ENCODE results near the gene BSDC1. TPM values are rescaled to one million over a fixed set of nuclear protein-coding genes. Genes with fewer than 3 reads are reported as not detected.

Gene BSDC1
- total and polyA plus RNA-seq, 2 of the 13 experiments (the other 11 are each of a cell fraction or from before 2014, with no cell fraction given): 40.3 to 64.2 TPM

DNA sequence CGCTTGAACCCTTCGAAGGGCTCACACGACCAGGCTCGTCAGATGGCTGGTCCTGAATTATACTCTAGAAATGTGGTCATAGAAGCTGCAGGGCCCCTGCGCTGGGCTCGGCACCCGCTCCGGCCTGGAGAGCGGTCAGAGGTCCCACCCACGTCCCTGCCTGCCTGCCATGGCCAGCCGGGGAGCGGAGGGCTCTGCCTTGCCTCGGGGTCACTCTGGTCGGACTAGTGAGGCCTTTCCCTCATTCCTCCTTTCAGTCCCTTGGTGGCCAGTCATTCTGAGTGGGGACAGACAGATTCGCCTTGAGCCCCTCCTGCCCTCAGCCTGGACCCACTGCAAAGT, 57.7 kb downstream of the BSDC1 start:
- 56% methylated on average over 1 of the region's 15 CpGs for WGBS (ENCODE audit: low lambda C conversion rate)
- ChIA-PET POLR2A (interaction anchor here (0.6 to 5.8 kb wide), 34 partner anchors 9 to 263 kb away, joined by 3 to 222 read pairs (median 4); partner anchors contain the start of genes BSDC1, CCDC28B, FAM167B and HDAC1), CTCF (ENCODE audit: low intra/inter-chr PET ratio, low total read pairs) (no interaction called here)
- no TSS peak for BruUV-seq (replicated peaks)
- Histone ChIP-seq H3K36me3 (replicated peaks in 1 of 2; ENCODE audit: control insufficient read depth in 1 of 2, insufficient read depth in 2 of 2, low read length in 2 of 2) (peaks cover 12 to 29% of the 10 kb centered on the region in 2 experiments), H3K4me1 (ENCODE audit: insufficient read depth, low read length) (peaks cover 59% of the 10 kb centered on the region), H3K9me3 (ENCODE audit: low read length) (no peaks in the 10 kb centered on the region), H3K4me3 (replicated peaks in 1 of 3; ENCODE audit: insufficient read depth in 1 of 3, low read depth in 2 of 3, low read length in 3 of 3) (peak overlapping the region; percentile 29 to 95 (median 84); a peak in 5 of 6 replicates), H3K79me2 (ENCODE audit: insufficient read depth, low read length) (peaks cover 14% of the 10 kb centered on the region), H3K27ac (ENCODE audit: extremely low read length, insufficient read depth, low read length) (no peak overlapping the region), H2AFZ (ENCODE audit: low read length) (no peak overlapping the region), H3K27me3 (ENCODE audit: control insufficient read depth in 1 of 2, insufficient read depth in 2 of 2, low read length in 2 of 2) (peaks cover 0 to 4% of the 10 kb centered on the region in 2 experiments; a peak in 2 of 5 replicates), H3K4me2 (ENCODE audit: low read depth, low read length) (peak overlapping the region; percentile 93), H3K9ac (ENCODE audit: insufficient read depth, low read depth, low read length) (no peak overlapping the region; the same call in 1 of the 2 replicates), H4K20me1 (ENCODE audit: insufficient read depth, low read length) (peaks cover 14% of the 10 kb centered on the region)
- no peak for DNase-seq (ENCODE audit: low spot score)
- no peak for FAIRE-seq
- in situ Hi-C loops (cut with HindIII; ENCODE audit: extremely low pct_ligation_motif_present, low pct_unique_long_range_greater_than_20kb): no loop called here
- intact Hi-C loops (cut with micrococcal nuclease; ENCODE audit: unreplicated experiment): loop anchor here (2.0 to 10.0 kb wide), 2 partner anchors 14 to 58 kb away; partner anchors contain the start of gene BSDC1
- ATAC-seq: peak; percentile 48
- TF ChIP-seq, protein P1, sequence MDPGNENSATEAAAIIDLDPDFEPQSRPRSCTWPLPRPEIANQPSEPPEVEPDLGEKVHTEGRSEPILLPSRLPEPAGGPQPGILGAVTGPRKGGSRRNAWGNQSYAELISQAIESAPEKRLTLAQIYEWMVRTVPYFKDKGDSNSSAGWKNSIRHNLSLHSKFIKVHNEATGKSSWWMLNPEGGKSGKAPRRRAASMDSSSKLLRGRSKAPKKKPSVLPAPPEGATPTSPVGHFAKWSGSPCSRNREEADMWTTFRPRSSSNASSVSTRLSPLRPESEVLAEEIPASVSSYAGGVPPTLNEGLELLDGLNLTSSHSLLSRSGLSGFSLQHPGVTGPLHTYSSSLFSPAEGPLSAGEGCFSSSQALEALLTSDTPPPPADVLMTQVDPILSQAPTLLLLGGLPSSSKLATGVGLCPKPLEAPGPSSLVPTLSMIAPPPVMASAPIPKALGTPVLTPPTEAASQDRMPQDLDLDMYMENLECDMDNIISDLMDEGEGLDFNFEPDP (CRISPR knock-in tag; conservative IDR thresholded peaks at IDR 0.05): no peak
- TF ChIP-seq ZFP41 (CRISPR knock-in tag; IDR thresholded peaks at IDR 0.05; ENCODE audit: borderline replicate concordance) (no peak), ZFAT (CRISPR knock-in tag; conservative IDR thresholded peaks at IDR 0.05) (no peak), SP4 (CRISPR knock-in tag; IDR thresholded peaks at IDR 0.05) (no peak), ZNF7 (CRISPR knock-in tag; IDR thresholded peaks at IDR 0.05) (no peak), GTF3A (CRISPR knock-in tag; conservative IDR thresholded peaks at IDR 0.05) (no peak), ZNF549 (CRISPR knock-in tag; IDR thresholded peaks at IDR 0.05) (no peak), MXD4 (CRISPR knock-in tag; IDR thresholded peaks at IDR 0.05) (no peak), SMAD1 (CRISPR knock-in tag; IDR thresholded peaks at IDR 0.05; ENCODE audit: borderline replicate concordance, low read depth) (no peak), SNAI1 (CRISPR knock-in tag; IDR thresholded peaks at IDR 0.05; ENCODE audit: borderline replicate concordance) (no peak)
- TF ChIP-seq, protein P2, sequence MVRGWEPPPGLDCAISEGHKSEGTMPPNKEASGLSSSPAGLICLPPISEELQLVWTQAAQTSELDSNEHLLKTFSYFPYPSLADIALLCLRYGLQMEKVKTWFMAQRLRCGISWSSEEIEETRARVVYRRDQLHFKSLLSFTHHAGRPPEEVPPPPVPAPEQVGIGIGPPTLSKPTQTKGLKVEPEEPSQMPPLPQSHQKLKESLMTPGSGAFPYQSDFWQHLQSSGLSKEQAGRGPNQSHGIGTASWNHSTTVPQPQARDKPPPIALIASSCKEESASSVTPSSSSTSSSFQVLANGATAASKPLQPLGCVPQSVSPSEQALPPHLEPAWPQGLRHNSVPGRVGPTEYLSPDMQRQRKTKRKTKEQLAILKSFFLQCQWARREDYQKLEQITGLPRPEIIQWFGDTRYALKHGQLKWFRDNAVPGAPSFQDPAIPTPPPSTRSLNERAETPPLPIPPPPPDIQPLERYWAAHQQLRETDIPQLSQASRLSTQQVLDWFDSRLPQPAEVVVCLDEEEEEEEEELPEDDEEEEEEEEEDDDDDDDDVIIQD (CRISPR knock-in tag; IDR thresholded peaks at IDR 0.05; ENCODE audit: low read depth): no peak
- TF ChIP-seq, protein P3, sequence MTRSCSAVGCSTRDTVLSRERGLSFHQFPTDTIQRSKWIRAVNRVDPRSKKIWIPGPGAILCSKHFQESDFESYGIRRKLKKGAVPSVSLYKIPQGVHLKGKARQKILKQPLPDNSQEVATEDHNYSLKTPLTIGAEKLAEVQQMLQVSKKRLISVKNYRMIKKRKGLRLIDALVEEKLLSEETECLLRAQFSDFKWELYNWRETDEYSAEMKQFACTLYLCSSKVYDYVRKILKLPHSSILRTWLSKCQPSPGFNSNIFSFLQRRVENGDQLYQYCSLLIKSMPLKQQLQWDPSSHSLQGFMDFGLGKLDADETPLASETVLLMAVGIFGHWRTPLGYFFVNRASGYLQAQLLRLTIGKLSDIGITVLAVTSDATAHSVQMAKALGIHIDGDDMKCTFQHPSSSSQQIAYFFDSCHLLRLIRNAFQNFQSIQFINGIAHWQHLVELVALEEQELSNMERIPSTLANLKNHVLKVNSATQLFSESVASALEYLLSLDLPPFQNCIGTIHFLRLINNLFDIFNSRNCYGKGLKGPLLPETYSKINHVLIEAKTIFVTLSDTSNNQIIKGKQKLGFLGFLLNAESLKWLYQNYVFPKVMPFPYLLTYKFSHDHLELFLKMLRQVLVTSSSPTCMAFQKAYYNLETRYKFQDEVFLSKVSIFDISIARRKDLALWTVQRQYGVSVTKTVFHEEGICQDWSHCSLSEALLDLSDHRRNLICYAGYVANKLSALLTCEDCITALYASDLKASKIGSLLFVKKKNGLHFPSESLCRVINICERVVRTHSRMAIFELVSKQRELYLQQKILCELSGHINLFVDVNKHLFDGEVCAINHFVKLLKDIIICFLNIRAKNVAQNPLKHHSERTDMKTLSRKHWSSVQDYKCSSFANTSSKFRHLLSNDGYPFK (CRISPR knock-in tag; IDR thresholded peaks at IDR 0.05; ENCODE audit: borderline replicate concordance): no peak
- TF ChIP-seq, protein P4, sequence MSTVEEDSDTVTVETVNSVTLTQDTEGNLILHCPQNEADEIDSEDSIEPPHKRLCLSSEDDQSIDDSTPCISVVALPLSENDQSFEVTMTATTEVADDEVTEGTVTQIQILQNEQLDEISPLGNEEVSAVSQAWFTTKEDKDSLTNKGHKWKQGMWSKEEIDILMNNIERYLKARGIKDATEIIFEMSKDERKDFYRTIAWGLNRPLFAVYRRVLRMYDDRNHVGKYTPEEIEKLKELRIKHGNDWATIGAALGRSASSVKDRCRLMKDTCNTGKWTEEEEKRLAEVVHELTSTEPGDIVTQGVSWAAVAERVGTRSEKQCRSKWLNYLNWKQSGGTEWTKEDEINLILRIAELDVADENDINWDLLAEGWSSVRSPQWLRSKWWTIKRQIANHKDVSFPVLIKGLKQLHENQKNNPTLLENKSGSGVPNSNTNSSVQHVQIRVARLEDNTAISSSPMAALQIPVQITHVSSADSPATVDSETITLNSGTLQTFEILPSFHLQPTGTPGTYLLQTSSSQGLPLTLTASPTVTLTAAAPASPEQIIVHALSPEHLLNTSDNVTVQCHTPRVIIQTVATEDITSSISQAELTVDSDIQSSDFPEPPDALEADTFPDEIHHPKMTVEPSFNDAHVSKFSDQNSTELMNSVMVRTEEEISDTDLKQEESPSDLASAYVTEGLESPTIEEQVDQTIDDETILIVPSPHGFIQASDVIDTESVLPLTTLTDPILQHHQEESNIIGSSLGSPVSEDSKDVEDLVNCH (CRISPR knock-in tag; IDR thresholded peaks at IDR 0.05): no peak

Data from HepG2 (cell line).